GM18526 (cell line): ENCODE measurements around the gene FRMD4A.

Experiments
- POLR2A ChIP-seq: IDR thresholded peaks from 3 replicates; pipeline ENCODE4 v1.6.1; 2011; ENCODE audit not compliant: insufficient read length; ENCODE audit errors: extremely low read depth

The FRMD4A gene

DNA sequence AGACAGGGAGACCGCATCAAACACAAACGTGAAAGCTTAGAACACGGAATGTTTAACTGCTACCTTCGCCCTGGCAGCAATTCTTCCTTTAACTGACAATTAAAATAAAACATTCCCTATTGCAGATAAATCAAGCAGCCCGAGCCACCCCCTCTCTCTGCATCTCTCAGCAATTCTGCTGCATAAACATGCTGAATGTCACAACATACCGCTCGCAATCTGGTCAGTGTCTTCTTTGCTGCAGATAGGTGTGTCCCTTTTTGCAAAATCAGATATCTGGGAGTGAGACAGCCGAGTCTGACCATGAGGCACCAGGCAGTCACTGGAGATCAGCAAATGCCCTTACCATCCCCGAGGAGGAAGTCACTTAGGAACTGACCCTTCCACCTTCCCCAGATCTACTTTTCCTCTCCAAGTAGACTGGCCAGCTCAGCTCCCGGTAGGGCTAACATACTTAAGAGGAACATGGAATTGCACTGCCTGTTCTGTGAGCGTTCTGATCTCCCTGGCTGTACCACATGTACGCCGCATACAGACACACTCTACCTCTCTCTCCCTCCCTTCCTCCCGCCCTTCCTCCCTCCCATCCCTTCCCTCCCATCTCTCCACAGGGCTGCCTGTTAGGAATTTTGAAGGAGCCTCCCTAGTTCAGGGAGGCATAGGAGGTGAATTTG is at the start of gene FRMD4A:
Gene FRMD4A, minus strand, starts transcription at position 537 of the 674 bp plus-strand sequence.
- no peak for TF ChIP-seq POLR2A

DNA sequence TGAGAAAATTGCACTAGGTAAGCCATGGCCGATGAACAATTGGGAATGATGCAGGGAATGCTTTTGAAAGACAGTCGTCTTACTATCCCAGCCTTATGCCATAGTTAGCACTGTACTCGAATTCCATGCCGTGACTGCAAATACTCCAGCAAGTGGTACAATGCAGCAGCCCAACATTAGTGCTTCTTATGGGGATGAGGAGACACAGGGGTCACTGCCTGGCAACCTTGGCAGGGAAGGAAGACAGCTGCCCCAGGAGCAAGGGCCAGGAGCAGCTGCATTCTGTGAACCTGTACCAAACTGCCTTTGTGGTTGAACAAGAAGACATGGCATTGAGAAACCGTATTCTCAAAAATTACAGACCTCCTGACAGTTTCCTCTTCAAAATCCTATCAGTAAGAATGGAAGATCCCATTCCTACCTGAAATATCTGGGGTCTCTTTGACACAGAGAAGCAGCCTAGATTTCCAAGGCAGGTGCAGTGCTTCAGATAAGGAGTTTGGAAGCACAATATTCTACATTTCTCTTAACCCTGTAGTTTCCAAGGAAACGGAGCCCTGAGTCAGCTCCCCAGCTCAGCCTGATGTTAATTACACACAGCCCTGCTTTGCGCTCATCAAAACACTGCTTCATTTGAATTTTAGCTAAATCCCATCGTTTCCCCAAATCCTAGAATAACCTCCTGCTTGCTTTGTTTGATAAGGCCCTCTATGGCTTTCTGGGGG is 49.0 kb upstream of the FRMD4A start:
- no peak for TF ChIP-seq POLR2A

DNA sequence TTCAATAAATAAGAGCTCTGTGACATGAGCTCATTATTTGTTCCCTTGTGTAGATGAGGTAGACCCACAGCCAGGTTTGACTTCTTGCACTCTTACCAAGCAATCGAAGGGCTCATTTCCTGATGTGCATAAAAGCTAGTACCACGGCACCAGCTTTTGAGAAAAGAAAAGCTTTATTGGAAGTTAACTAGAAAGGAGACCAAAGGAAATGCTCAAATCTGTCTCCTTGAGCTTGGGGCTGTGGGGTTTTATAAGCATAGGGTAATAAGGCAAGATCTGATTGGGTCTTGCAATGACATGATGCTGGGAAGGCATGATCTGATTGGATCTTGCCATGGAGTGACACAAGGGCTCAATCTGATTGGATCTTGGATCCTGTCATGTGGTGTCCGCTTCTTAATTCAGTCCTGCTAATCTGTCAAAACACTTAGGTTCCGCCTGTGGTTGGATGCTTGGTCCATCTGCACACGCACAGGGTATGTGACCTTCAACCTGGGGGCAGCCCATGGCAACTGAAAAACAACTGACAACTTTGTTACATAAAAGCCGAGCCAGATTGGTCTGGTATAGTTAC is 47.8 kb upstream of the FRMD4A start:
- no peak for TF ChIP-seq POLR2A

DNA sequence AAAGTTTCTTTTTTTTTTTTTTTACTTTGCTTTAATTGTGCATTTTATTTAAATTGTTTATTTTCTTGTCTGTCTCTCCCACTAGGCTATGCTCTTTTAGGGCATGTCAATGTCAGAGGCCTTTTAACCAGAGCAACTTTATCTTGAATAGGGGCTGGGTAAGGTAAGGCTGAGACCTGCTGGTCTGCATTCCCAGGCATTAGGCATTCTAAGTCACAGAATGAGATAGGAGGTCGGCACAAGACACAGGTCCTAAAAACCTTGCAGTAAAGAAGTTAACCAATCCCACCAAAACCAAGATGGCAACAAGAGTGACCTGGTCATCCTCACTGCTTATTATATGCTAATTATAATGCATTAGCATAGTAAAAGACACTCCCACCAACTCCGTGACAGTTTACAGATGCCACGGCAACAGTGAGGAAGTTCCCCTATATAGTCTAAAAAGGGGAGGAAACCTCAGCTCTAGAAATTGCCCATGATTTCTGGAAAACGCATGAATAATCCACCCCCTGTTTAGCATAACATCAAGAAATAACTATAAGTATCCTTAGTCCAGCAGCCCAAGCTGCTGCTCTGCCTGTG is 47.0 kb upstream of the FRMD4A start:
- TF ChIP-seq POLR2A = no peak

DNA sequence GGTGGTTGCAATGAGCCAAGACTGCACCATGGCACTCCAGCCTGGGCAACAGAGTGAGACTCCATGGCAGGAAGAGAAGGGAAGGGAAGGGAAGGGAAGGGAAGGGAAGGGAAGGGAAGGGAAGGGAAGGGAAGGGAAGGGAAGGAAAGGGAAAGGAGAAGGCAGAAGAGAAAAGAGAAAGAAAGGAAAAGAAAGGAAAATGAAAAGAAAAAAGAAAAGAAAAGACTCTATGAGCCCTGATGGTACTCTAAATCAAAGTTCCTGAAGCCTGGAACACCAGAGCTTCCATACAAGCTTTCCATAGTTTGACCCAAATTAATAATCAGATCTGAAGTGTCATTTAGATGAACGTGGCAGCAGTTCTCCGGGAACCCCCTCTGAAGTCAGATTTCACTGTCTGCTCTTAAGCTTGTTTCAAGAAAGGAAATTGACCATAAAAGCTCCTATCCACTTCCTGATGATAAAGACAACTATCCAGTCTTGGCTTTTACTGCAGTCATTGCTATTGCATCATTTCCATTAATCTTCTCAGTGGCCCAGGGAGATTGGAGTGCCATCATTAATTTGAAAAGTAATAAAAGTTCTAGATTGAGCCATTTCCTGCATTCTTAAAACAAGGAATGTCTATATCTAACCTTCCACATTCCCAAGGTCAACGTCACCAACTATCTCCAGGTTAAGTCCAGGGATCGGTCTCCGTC is 44.2 kb upstream of the FRMD4A start:
- no peak for TF ChIP-seq POLR2A

DNA sequence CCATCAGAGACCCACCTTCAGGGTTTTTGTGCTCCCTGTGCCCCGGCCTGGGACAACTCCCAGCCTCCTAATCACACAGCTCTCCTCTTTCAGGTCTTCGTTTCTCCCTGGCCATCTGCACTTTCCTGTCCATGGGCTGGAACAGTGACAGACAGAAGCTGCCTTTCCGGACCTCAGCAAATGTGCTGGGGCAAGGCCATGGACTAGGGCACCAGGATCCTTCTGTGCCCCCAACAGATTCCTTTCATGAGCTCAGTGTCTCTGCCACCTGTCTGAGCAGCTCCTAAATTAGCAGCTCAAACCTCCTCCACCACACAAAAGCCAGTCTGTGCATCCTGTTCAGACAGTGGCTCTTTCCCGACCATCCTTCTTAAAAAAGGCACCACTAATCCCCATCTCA is 41.9 kb upstream of the FRMD4A start:
- no peak for TF ChIP-seq POLR2A

DNA sequence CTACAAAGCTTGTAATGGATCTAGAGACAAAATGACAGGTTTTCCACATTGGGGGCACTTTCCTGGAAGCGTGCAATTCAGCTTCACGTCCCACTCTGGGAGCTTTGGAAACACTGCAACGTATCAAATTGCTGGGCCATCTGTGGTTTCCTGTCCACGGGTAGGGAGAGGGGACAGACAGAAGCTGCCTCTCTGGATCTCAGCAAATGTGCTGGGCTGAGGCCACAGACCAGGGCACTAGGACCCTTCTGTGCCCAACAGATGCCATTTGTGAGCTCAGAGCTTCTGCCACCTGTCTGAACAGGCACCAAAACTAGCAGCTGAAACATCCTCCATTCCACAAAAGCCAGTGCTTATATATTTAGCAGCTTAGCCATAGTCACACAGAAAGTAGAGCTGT is 40.9 kb upstream of the FRMD4A start:
- no peak for TF ChIP-seq POLR2A

DNA sequence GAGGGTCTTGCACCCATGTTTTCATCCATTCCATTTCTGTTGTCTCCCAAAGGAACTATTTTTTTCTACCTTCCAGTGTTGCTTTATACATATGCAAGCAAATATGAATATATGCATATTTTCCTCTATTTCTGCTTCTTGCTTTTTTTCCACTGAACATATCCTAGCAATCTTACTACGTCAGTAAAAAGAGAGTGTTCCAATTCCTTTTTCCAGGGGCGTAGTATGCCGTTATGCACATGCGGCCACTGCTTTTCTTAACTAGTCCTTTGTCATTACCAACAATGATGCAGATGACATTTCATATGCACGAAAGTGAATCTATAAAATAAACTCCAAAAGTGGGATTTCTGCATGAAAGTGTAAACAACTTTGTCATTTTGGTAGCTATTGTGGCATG is 40.2 kb upstream of the FRMD4A start:
- no peak for TF ChIP-seq POLR2A

DNA sequence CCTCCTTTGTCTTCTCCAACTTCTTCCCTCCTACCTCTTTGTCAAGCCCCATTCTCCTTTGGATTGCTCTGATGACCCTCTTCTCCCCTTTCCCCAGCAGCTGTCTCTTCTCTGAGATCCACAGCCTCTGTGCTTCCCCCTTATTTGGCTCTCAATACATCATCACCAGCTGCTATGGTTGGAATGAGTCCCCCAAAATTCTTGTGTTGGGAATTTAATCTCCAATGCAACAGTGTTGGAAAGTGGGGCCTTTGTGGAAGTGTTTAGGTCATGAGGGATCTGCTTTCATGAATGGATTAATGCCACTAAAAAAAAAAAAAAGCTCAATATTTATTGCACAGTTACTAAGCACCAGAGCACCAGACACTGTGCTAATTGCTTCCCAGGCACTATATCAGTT is 39.2 kb upstream of the FRMD4A start:
- TF ChIP-seq POLR2A = no peak

DNA sequence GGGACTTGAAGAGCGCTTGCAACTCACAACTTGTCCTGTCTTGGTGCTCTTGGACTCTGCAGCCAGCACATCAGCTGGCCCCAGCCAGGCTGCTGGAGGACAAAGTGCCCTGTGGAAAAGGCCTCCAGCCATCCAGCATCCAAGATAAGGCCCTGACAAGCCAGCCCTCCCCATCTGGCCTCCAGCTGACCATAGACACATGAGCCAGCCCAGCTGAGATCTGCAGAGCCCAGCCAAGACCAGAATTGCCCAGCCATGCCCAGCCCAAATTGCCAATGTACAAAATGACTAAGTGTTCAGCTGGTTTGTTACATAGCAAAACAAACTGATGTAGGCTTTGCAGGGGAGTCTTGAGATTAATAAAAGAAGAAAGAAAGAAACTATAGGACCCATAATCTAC is 36.0 kb upstream of the FRMD4A start:
- TF ChIP-seq POLR2A = no peak

DNA sequence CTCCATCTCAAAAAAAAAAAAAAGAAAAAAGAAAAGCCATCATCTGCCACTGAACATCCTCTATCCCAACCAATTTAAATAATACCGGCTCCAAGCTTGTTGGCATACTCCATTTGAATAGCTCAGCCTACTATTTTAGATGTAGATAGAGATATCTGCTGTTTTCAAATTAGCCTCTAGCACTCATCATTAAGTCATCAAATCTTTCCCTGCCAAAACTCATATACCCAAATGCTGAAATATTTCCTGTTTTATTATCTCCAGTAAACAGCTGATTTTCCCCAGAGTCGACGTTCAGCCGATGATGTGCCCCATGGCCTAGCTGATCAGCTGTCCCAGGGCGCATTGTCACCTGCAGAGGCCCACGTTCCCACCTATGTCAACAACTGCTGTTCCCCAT is 34.5 kb upstream of the FRMD4A start:
- TF ChIP-seq POLR2A = no peak

DNA sequence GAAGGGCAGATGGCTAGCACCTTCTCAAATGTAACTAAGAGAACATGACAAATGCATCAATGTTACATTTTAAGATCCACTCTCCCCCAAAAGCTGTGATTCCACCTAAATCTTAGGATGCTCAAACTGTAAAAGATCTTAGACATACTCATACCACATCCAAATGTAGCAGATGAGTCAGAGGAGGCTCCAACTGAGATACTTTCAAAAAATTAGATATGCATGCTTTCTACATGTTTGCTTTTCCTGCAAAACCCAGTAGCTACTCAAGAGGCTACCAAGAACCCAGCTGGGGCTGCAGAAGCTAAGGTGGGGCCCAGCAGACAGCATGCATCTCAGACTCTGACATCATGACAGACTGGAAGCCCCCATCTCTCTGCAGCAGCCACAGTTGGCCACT is 31.4 kb upstream of the FRMD4A start:
- TF ChIP-seq POLR2A = no peak

DNA sequence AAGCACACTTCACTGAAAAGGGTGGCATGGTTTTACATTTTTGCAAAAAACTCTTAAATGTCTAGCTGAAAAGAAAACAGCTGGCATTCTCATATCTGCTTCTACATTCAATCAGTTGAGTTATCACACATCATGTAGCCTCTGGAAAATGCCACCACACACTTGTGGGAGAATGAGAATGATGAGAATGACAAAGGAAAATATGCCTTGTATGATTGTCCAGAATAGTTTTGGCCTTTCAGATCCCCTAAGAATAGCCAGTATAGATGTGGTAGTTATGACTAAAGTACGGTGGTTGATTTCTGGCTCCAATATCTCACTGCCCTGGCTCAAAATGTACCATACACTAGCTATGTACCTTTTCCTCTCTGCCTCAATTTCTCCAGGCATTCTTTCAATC is 30.2 kb upstream of the FRMD4A start:
- no peak for TF ChIP-seq POLR2A

DNA sequence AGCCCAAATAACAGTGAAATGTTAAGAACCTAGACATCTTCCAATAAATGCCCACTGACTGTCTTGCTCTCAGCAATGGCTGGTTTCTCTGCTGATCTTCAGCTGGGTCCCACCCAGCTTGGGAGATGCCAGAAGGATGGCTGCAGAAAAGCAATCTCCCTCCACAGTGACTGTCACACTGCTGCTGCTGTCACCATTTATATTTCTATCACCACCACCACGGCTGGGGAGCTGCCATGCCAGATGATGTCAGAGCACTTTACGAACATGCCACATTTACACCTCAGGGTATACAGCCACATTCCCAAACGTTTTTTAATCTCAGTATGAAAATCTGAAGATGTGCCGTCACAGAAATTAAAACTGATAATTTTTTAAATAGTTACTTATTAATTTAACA is 29.8 kb upstream of the FRMD4A start:
- no peak for TF ChIP-seq POLR2A

DNA sequence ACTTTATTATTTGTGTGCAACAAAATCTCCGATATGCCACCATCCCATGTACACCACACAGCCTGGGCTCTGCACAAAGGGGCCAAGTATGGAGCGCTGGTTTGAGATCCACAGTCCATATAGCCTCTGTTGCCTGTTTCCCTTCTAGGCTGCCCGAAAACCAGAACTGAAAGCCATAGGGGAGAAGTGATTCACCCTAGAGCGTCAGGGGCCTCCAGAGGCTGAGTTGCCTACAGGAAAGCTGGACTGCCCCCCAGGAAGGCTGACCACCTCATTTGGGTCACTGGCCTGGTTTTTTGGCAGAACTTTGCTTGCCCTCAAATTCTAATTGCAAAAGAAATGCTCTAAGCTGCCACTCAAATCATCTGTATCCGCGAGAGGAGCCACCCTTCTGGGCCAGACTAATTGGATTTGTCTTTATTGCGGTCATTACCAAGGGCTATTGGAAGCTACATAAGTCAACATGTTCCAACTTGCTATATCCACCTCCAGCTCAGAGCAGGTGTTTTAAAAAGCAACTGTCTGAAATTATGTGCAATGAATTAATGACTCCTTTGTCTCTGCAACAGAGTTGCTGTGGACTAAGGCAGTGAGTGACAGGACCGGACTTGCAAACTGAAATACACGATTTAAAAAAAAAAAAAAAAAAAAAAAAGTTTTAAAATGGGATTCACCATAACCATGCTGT is 28.3 kb upstream of the FRMD4A start:
- no peak for TF ChIP-seq POLR2A
